AG10803 (cell line): ENCODE measurements around the gene TBC1D14.

Source experiments
- DNase-seq: peaks from one replicate; pipeline ENCODE4 v3.0.0; 2010; ENCODE audit warnings: low read depth
- H3K4me3 ChIP-seq: 2 replicates; pipeline ENCODE4 v1.5.1; 2011; ENCODE audit warnings: mild to moderate bottlenecking, low read length, control low read depth
- TF ChIP-seq, protein P1 (sequence below): conservative IDR thresholded peaks from 2 replicates; pipeline ENCODE4 v1.5.1; 2011; ENCODE audit warnings: mild to moderate bottlenecking, low read length, control low read depth, inconsistent platforms

Gene TBC1D14

DNA sequence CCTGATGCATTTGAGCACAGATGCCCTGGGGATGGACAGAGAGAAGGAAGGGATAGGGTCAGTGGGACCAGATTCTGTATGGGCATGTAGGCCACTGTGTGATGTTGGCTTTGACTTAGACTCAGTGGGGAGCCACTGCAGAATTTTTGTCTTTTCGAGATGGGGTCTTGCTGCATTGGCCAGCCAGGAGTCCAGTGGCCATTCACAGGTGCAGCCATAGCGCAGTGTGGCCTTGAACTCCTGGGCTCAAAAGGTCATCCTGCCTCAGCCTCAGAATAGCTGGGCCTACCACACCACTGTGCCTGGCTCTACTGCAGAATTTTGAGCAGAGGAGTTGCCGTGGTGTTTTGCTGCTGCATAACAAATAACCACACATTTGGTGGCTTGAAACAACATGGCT lies 22.8 kb downstream of the TBC1D14 start:
- TF ChIP-seq, protein P1, sequence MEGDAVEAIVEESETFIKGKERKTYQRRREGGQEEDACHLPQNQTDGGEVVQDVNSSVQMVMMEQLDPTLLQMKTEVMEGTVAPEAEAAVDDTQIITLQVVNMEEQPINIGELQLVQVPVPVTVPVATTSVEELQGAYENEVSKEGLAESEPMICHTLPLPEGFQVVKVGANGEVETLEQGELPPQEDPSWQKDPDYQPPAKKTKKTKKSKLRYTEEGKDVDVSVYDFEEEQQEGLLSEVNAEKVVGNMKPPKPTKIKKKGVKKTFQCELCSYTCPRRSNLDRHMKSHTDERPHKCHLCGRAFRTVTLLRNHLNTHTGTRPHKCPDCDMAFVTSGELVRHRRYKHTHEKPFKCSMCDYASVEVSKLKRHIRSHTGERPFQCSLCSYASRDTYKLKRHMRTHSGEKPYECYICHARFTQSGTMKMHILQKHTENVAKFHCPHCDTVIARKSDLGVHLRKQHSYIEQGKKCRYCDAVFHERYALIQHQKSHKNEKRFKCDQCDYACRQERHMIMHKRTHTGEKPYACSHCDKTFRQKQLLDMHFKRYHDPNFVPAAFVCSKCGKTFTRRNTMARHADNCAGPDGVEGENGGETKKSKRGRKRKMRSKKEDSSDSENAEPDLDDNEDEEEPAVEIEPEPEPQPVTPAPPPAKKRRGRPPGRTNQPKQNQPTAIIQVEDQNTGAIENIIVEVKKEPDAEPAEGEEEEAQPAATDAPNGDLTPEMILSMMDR = no peak
- DNase-seq = no peak
- no peak overlapping the region for H3K4me3 ChIP-seq

DNA sequence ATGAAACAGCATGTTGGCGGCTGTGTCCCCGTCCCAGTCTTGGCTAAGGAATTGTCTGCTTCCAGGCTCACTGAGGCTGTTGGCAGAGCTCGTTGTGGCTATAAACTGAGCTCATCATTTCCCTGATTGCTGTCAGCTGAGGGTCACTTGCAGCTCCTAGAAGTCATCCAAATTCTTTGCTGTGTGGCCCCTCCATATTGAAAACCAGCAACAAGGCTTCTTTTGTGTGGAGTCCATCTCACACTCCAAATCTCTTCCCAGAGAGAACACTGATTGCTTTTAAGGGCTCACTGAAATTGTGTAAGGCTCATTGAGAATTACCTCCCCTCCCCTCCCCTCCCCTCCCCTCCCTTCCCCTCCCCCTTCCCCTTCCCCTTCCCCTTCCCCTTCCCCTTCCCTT lies 23.3 kb downstream of the TBC1D14 start:
- no peak overlapping the region for H3K4me3 ChIP-seq
- TF ChIP-seq, protein P1 = no peak
- no peak for DNase-seq

DNA sequence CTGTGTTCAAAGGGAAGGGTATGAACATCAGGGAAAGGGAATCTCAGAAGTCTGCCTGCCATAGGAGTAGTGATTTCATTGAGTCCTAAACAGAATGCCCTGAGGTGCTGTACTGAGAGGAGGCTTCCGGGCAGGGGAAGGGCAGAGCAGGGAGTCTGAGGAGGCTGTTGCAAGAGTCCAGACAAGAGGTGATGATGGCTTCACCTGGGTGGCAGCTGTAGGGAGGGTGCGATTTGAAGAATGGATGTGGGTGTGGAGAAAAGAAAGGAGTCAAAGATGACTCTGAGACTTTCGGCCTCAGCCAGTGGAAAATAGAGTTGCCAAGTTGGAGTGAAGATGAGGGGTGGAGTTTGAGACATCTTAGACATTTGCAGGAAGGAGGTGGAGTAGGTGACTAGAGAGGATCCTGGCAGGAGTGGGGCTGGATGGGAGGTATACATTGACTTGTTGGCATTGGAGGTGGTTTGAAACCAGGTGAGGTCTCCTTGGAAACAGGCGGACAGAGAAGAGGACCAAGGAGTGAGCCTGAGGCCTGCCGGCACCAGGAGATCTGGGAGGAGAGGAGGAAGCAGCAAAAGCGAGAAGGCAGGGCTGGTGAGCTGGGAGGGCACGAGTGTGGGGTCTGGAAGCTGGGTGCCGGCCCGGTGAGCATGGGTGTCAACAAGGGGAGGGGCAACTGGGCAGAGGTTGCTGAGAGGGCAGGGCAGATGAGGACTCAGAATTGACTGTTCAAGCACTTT lies 24.2 kb downstream of the TBC1D14 start:
- DNase-seq = no peak
- H3K4me3 ChIP-seq = no peak overlapping the region
- TF ChIP-seq, protein P1 = no peak

DNA sequence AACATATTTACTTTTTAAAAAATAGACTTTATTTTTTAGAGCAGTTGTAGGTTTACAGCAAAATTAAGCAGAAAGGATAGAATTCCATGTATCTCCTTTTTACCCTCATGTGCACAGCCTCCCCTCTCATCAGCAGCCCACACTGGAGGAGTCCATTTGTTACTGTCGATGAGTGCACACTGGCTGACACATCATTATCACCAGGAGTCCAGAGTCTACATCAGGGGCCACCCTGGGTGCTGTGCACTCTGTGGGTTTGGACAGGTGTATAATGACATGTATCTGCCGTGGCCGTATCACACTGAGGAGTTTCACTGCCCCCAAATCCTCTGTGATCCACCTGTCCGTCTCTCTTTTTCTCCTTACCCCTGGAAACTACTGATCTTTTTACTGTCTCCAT lies 26.3 kb downstream of the TBC1D14 start:
- no peak for DNase-seq
- TF ChIP-seq, protein P1 = no peak
- no peak overlapping the region for H3K4me3 ChIP-seq

DNA sequence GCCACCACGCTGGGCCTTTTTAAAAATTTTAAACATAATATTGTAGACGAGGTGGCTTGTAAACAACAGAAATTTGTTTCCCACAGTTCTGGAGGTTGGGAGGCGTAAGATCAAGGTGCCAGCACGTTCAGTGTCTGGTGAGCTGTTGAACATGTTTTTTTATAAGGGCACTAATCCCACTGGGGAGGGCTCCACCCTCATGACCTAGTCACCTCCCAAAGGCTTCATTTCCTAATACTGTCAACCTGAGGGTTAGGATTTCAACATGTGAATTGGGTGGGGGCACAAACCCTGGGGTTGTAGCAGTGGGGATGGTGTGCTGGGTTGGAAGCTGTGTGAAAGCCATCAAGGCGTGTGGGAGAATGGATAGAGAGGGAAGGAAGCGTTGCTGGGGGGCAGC lies 27.6 kb downstream of the TBC1D14 start:
- no peak for DNase-seq
- no peak overlapping the region for H3K4me3 ChIP-seq
- TF ChIP-seq, protein P1 = no peak

DNA sequence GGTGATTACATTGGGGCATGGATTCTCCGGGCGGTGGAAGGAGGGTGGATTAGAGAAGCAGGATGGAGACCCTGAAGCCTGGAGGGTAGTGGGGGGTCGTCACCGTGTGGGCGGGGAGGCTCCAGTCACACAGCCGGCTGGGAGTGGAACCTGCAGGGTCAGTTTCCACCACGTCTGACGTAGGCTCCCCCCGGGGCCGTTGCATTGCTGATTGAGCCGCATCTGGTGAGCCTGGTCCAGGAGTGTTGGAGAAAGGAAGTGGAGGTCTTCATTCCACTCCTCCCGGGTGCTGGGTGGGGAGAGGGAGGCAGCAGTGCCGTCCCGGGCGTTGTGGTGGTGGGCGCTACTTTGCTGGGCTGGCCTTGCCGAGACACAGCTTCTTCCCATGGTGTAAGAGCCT lies 28.1 kb downstream of the TBC1D14 start:
- TF ChIP-seq, protein P1 = no peak
- no peak for DNase-seq
- no peak overlapping the region for H3K4me3 ChIP-seq

DNA sequence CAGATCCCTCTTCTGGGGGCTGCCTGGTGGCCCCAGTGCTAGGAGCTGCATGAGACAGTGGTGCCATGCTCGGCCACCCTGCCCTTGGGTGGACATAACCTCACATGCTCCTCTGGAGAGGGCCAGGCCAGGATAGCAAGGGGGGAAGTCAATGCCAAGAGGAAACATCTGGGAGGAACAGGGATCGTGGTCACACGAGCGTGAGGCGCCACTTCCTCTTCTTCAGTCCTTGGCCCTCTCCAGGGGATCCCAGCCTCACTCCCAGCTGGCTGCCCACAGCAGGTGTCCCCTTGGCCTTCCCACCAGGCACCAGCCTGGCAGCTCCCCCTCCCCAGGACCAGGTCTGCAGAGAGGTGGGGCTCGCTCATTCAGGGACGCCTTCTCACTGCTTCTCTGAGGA lies 28.6 kb downstream of the TBC1D14 start:
- peak; percentile 18 for DNase-seq
- no peak overlapping the region for H3K4me3 ChIP-seq
- TF ChIP-seq, protein P1 = no peak
